H1 (cell line): Measurements from ENCODE around the gene IFT27.

ENCODE experiments used
- CHD1 ChIP-seq: IDR thresholded peaks from 2 replicates; pipeline ENCODE4 v1.6.1; 2012; ENCODE audit warnings: low read depth, low read length, improper control_type of control experiment
- CTCF ChIP-seq, 3 experiments: IDR thresholded peaks; 1 replicate in 2 of 3; 2 replicates in 1 of 3; pipeline versions ENCODE4 v1.5.1 to v1.6.1; 2011; ENCODE audit warnings: low read length in 3 of 3, mild to moderate bottlenecking in 3 of 3, inconsistent platforms in 2 of 3, low read depth in 1 of 3, moderate library complexity in 1 of 3; ENCODE audit not compliant: insufficient read depth in 1 of 3; ENCODE audit errors: control extremely low read depth in 1 of 3
- EP300 ChIP-seq, 2 experiments: IDR thresholded peaks; 1 replicate in 1 of 2; 2 replicates in 1 of 2; pipeline ENCODE4 v1.6.1; 2011 to 2012; ENCODE audit warnings: low read depth in 2 of 2, low read length in 2 of 2, mild to moderate bottlenecking in 2 of 2, borderline replicate concordance in 1 of 2, inconsistent platforms in 1 of 2, moderate library complexity in 1 of 2
- EZH2 ChIP-seq: fragments of 200-600 bp; sonication (generic); IDR thresholded peaks from 2 replicates; pipeline ENCODE4 v1.7.1; 2012; ENCODE audit warnings: low read depth, mild to moderate bottlenecking, moderate library complexity, low read length, inconsistent platforms; ENCODE audit not compliant: severe bottlenecking
- FOSL1 ChIP-seq: IDR thresholded peaks from 2 replicates; pipeline ENCODE4 v1.6.1; 2011; ENCODE audit warnings: mild to moderate bottlenecking, low read depth, low read length, moderate library complexity; ENCODE audit not compliant: insufficient read depth
- GTF2F1 ChIP-seq: IDR thresholded peaks from 2 replicates; pipeline ENCODE4 v1.6.1; 2012; ENCODE audit warnings: low read depth, low read length, improper control_type of control experiment, borderline replicate concordance
- HDAC2 ChIP-seq, 2 experiments: fragments of 300-600 bp in 1 of 2; sonication (generic) in 1 of 2; IDR thresholded peaks; 2 replicates each; pipeline ENCODE4 v1.6.1; 2011 to 2012; ENCODE audit warnings: low read depth in 2 of 2, low read length in 2 of 2, mild to moderate bottlenecking in 2 of 2, moderate library complexity in 2 of 2, borderline replicate concordance in 1 of 2, inconsistent platforms in 1 of 2
- JUN ChIP-seq: IDR thresholded peaks from 2 replicates; pipeline ENCODE4 v1.6.1; 2011; ENCODE audit warnings: low read depth, mild to moderate bottlenecking, improper control_type of control experiment, low read length
- JUND ChIP-seq: IDR thresholded peaks from 2 replicates; pipeline ENCODE4 v1.6.1; 2011; ENCODE audit warnings: mild to moderate bottlenecking, improper control_type of control experiment, low read length
- POLR2A ChIP-seq, 2 experiments: IDR thresholded peaks; 1 replicate in 1 of 2; 2 replicates in 1 of 2; pipeline ENCODE4 v1.6.1; 2011; ENCODE audit warnings: low read depth in 2 of 2, low read length in 2 of 2, mild to moderate bottlenecking in 2 of 2; ENCODE audit errors: control extremely low read depth in 1 of 2
- SIN3A ChIP-seq, 2 experiments: IDR thresholded peaks in 1 of 2; conservative IDR thresholded peaks in 1 of 2; 2 replicates each; pipeline ENCODE4 v1.6.1; 2011 to 2012; ENCODE audit warnings: low read length in 2 of 2, improper control_type of control experiment in 1 of 2, low read depth in 1 of 2, mild to moderate bottlenecking in 1 of 2
- SUZ12 ChIP-seq: fragments of 200-600 bp; sonication (generic); IDR thresholded peaks from 2 replicates; pipeline ENCODE4 v1.6.1; 2012; ENCODE audit warnings: mild to moderate bottlenecking, inconsistent platforms, low read length, moderate library complexity, mixed read lengths
- TAF1 ChIP-seq: IDR thresholded peaks from 2 replicates; pipeline ENCODE4 v1.6.1; 2011; ENCODE audit warnings: mild to moderate bottlenecking, low read depth, low read length
- TF ChIP-seq, protein P1 (sequence below): IDR thresholded peaks from 2 replicates; pipeline ENCODE4 v1.6.1; 2011; ENCODE audit warnings: low read length, improper control_type of control experiment

DNA sequence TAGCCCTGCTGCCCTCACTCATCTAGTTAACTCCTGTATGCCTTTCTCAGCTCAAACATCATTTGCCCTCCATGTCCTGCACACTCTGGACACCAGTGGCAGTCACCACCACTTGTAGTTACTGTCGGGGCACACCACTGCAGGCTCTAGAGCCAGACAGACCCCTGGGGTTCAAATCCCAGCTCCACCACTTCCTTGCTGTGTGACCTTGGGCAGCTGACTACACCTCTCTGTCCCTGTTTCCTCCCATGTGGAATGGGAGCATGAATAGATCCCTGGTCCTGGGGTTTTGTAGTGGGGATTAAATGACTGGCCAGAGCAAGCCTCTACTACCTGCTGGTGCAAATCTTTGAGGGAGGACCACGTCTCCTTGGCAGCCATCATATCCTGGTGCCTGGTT is 7.8 kb upstream of the IFT27 start:
- no peak for TF ChIP-seq POLR2A (IDR thresholded peaks at IDR 0.05; ENCODE audit: control extremely low read depth in 1 of 2, low read depth in 2 of 2, low read length in 2 of 2)
- no peak for TF ChIP-seq CTCF (IDR thresholded peaks at IDR 0.05; ENCODE audit: control extremely low read depth in 1 of 3, insufficient read depth in 1 of 3, low read depth in 1 of 3, low read length in 3 of 3)
- no peak for TF ChIP-seq EP300 (IDR thresholded peaks at IDR 0.05; ENCODE audit: borderline replicate concordance in 1 of 2, low read depth in 2 of 2, low read length in 2 of 2)
- TF ChIP-seq JUND, result no peak
- no peak for TF ChIP-seq FOSL1
- TF ChIP-seq, protein P1, sequence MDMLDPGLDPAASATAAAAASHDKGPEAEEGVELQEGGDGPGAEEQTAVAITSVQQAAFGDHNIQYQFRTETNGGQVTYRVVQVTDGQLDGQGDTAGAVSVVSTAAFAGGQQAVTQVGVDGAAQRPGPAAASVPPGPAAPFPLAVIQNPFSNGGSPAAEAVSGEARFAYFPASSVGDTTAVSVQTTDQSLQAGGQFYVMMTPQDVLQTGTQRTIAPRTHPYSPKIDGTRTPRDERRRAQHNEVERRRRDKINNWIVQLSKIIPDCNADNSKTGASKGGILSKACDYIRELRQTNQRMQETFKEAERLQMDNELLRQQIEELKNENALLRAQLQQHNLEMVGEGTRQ, result no peak
- TF ChIP-seq GTF2F1, result no peak
- TF ChIP-seq SUZ12, result no peak
- no peak for TF ChIP-seq EZH2
- no peak for TF ChIP-seq JUN
- TF ChIP-seq TAF1, result no peak
- TF ChIP-seq CHD1, result no peak
- no peak for TF ChIP-seq HDAC2 (IDR thresholded peaks at IDR 0.05; ENCODE audit: borderline replicate concordance in 1 of 2, low read depth in 2 of 2, low read length in 2 of 2)
- TF ChIP-seq SIN3A (conservative IDR thresholded peaks at IDR 0.05 in 1 of 2, IDR thresholded peaks at IDR 0.05 in 1 of 2; ENCODE audit: low read depth in 1 of 2, low read length in 2 of 2), result no peak
